Osteoblast (primary cell): Measurements from ENCODE around the gene ABCB9. TPM values are rescaled to one million over a fixed set of nuclear protein-coding genes. Genes with fewer than 3 reads are reported as not detected.

Source experiments
- DNase-seq: peaks from one replicate; pipeline ENCODE4 v3.0.0; 2011; ENCODE audit warnings: low spot score, mixed read lengths; ENCODE audit not compliant: insufficient read length; ENCODE audit errors: missing footprints
- H2AFZ ChIP-seq: 2 replicates; pipeline ENCODE4 v1.6.0; 2011; ENCODE audit warnings: mild to moderate bottlenecking, low read length
- H3K27ac ChIP-seq: 2 replicates; pipeline ENCODE4 v1.5.1; 2011; ENCODE audit warnings: mild to moderate bottlenecking, low read depth, low read length, moderate library complexity
- H3K27me3 ChIP-seq: 2 replicates; pipeline ENCODE4 v1.6.0; 2012; ENCODE audit warnings: mild to moderate bottlenecking, control low read depth, inconsistent platforms, low read length, moderate library complexity; ENCODE audit not compliant: insufficient read depth
- H3K36me3 ChIP-seq: 2 replicates; pipeline ENCODE4 v1.5.1; 2011; ENCODE audit warnings: mild to moderate bottlenecking, low read length, control low read depth, moderate library complexity; ENCODE audit not compliant: insufficient read depth
- H3K4me1 ChIP-seq: 2 replicates; pipeline ENCODE4 v1.5.1; 2011; ENCODE audit warnings: mild to moderate bottlenecking, low read length, control low read depth, moderate library complexity; ENCODE audit not compliant: insufficient read depth
- H3K4me2 ChIP-seq: 2 replicates; pipeline ENCODE4 v1.6.0; 2011; ENCODE audit warnings: mild to moderate bottlenecking, low read length; ENCODE audit not compliant: insufficient read depth
- H3K4me3 ChIP-seq: fragments of 200-600 bp; sonication (generic); 3 replicates; pipeline ENCODE4 v1.5.1; 2012; ENCODE audit warnings: mild to moderate bottlenecking, low read length, inconsistent platforms; ENCODE audit not compliant: insufficient read depth
- H3K79me2 ChIP-seq: 2 replicates; pipeline ENCODE4 v1.6.0; 2012; ENCODE audit warnings: mild to moderate bottlenecking, low read length, control low read depth, inconsistent platforms; ENCODE audit not compliant: insufficient read depth
- H3K9me3 ChIP-seq: 2 replicates; pipeline ENCODE4 v1.5.1; 2011; ENCODE audit warnings: low read depth, low read length, control low read depth
- H4K20me1 ChIP-seq: 2 replicates; pipeline ENCODE4 v1.6.0; 2012; ENCODE audit warnings: mild to moderate bottlenecking, low read length, control low read depth; ENCODE audit not compliant: insufficient read depth
- CTCF ChIP-seq: IDR thresholded peaks from 2 replicates; pipeline ENCODE4 v1.5.1; 2011; ENCODE audit warnings: mild to moderate bottlenecking, low read depth, low read length, moderate library complexity; ENCODE audit errors: extremely low read depth
- total RNA-seq: library from RNA; depleted of rRNA; stranded (reverse); fragments of >200 nt; gene quantifications from 2 replicates; pipeline ENCODE4 v1.2.3, GENCODE V29; 2012

The ABCB9 gene
- total RNA-seq, 1 donor = 11.9 TPM

- Histone ChIP-seq H3K79me2 (peaks cover 21% of the 10 kb centered on the region), H2AFZ (no peak overlapping the region), H3K4me3 (no peak overlapping the region), H3K27ac (no peak overlapping the region), H3K4me2 (no peak overlapping the region), H3K27me3 (no peaks in the 10 kb centered on the region), H3K4me1 (peaks cover 34% of the 10 kb centered on the region), H3K36me3 (peaks cover 13% of the 10 kb centered on the region), H3K9me3 (no peaks in the 10 kb centered on the region), H4K20me1 (peaks cover 8% of the 10 kb centered on the region)
- peak; percentile 85 for DNase-seq
- TF ChIP-seq CTCF = no peak
These were observed 20.1 kb upstream of the ABCB9 start for GRCh38 chr12:122986258-122986871.

- Histone ChIP-seq H4K20me1 (peaks cover 12% of the 10 kb centered on the region), H3K4me2 (no peak overlapping the region), H3K4me3 (no peak overlapping the region), H3K27me3 (no peaks in the 10 kb centered on the region), H3K4me1 (peaks cover 36% of the 10 kb centered on the region), H2AFZ (no peak overlapping the region), H3K27ac (no peak overlapping the region), H3K36me3 (peaks cover 13% of the 10 kb centered on the region), H3K9me3 (no peaks in the 10 kb centered on the region), H3K79me2 (peaks cover 29% of the 10 kb centered on the region)
- peak; percentile 87 for DNase-seq
- TF ChIP-seq CTCF = no peak
These were observed 19.3 kb upstream of the ABCB9 start for GRCh38 chr12:122985338-122986257.

GRCh38 chr12:122984612-122985337 lies 18.5 kb upstream of the ABCB9 start:
- H3K4me3 ChIP-seq = peak overlapping the region; percentile 53
- no peaks in the 10 kb centered on the region for H3K27me3 ChIP-seq
- no peaks in the 10 kb centered on the region for H3K9me3 ChIP-seq
- no peak for TF ChIP-seq CTCF
- H4K20me1 ChIP-seq = peaks cover 12% of the 10 kb centered on the region
- H3K4me2 ChIP-seq = peak overlapping the region; percentile 64
- peak overlapping the region; percentile 72 for H2AFZ ChIP-seq
- peak overlapping the region; percentile 37 for H3K27ac ChIP-seq
- peaks cover 39% of the 10 kb centered on the region for H3K4me1 ChIP-seq
- H3K36me3 ChIP-seq = peaks cover 13% of the 10 kb centered on the region
- peak; percentile 96 for DNase-seq
- peaks cover 35% of the 10 kb centered on the region for H3K79me2 ChIP-seq
